GM23338 (cell line): ENCODE data around the gene USP37. TPM values are rescaled to one million over a fixed set of nuclear protein-coding genes. Genes with fewer than 3 reads are reported as not detected.

Experiments used
- ATAC-seq: fragments of 200-7000 bp; cut with Tn5 transposase; 3 replicates; pipeline ENCODE4 v1.9.1; 2020
- DNase-seq: peaks from one replicate; pipeline ENCODE4 v3.0.0-alpha.2; 2015; ENCODE audit warnings: low spot score
- H2AFZ ChIP-seq: fragments of 200-600 bp; sonication (generic); 2 replicates; pipeline ENCODE4 v1.8.0; 2016; ENCODE audit warnings: antibody characterized with exemption, mild to moderate bottlenecking, moderate library complexity
- H3F3A ChIP-seq: fragments of 200-600 bp; sonication (generic); replicated peaks from 2 replicates; pipeline ENCODE4 v1.8.0; 2017; ENCODE audit warnings: antibody characterized with exemption, mixed run types, low read depth
- H3K27ac ChIP-seq: fragments of 200-600 bp; sonication (generic); 2 replicates; pipeline ENCODE4 v1.6.1; 2016; ENCODE audit warnings: low read depth
- H3K27me3 ChIP-seq: fragments of 200-600 bp; sonication (generic); 2 replicates; pipeline ENCODE4 v1.8.0; 2016; ENCODE audit warnings: mild to moderate bottlenecking, mixed run types, moderate library complexity; ENCODE audit not compliant: insufficient read depth
- H3K36me3 ChIP-seq: fragments of 200-600 bp; sonication (generic); 2 replicates; pipeline ENCODE4 v1.8.0; 2016; ENCODE audit warnings: mild to moderate bottlenecking; ENCODE audit not compliant: insufficient read depth
- H3K4me1 ChIP-seq: fragments of 200-600 bp; sonication (generic); 2 replicates; pipeline ENCODE4 v1.8.0; 2016; ENCODE audit warnings: mild to moderate bottlenecking, moderate library complexity; ENCODE audit not compliant: insufficient read depth
- H3K4me2 ChIP-seq: fragments of 200-600 bp; sonication (generic); 2 replicates; pipeline ENCODE4 v1.7.1; 2017; ENCODE audit warnings: mixed run types
- H3K4me3 ChIP-seq: fragments of 200-600 bp; sonication (generic); 2 replicates; pipeline ENCODE4 v1.6.1; 2016; ENCODE audit warnings: mixed run types
- H3K79me2 ChIP-seq: fragments of 200-600 bp; sonication (generic); replicated peaks from 2 replicates; pipeline ENCODE4 v1.8.0; 2017; ENCODE audit warnings: mild to moderate bottlenecking; ENCODE audit not compliant: insufficient read depth
- H3K9me2 ChIP-seq: fragments of 200-600 bp; sonication (generic); 2 replicates; pipeline ENCODE4 v1.8.0; 2017; ENCODE audit not compliant: insufficient read depth
- H4K20me1 ChIP-seq: fragments of 200-600 bp; sonication (generic); replicated peaks from 2 replicates; pipeline ENCODE4 v1.8.0; 2017; ENCODE audit warnings: mild to moderate bottlenecking; ENCODE audit not compliant: insufficient read depth
- H3K27ac Mint-ChIP-seq: 2 replicates; pipeline ENCODE4 v1.8.0; 2020; ENCODE audit warnings: inconsistent platforms, mild to moderate bottlenecking, moderate library complexity, mixed read lengths
- H3K27me3 Mint-ChIP-seq: 3 replicates; pipeline ENCODE4 v1.8.0; 2022; ENCODE audit warnings: low read depth, mild to moderate bottlenecking, moderate library complexity, mixed read lengths, inconsistent platforms; ENCODE audit not compliant: insufficient read depth, poor library complexity
- H3K36me3 Mint-ChIP-seq: 3 replicates; pipeline ENCODE4 v1.8.0; 2021; ENCODE audit warnings: low read depth, mild to moderate bottlenecking, inconsistent platforms, moderate library complexity, mixed read lengths
- H3K4me1 Mint-ChIP-seq: 3 replicates; pipeline ENCODE4 v1.8.0; 2020; ENCODE audit warnings: mild to moderate bottlenecking, inconsistent platforms, mixed read lengths
- H3K4me3 Mint-ChIP-seq: 3 replicates; pipeline ENCODE4 v1.8.0; 2021; ENCODE audit warnings: moderate library complexity, mild to moderate bottlenecking, inconsistent platforms, mixed read lengths
- H3K9me3 Mint-ChIP-seq: 3 replicates; pipeline ENCODE4 v1.8.0; 2020; ENCODE audit warnings: moderate library complexity, mild to moderate bottlenecking, inconsistent platforms, mixed read lengths
- CREB1 ChIP-seq: fragments of 250-450 bp; sonication (Bioruptor Pico); IDR thresholded peaks from 2 replicates; pipeline ENCODE4 v1.5.0; 2020; ENCODE audit warnings: low read depth, mild to moderate bottlenecking, moderate library complexity
- EZH2 ChIP-seq: fragments of 200-600 bp; sonication (generic); IDR thresholded peaks from one replicate; pipeline ENCODE4 v1.8.0; 2017; ENCODE audit warnings: antibody characterized with exemption, mild to moderate bottlenecking, low read depth; ENCODE audit not compliant: unreplicated experiment
- JUNB ChIP-seq: IDR thresholded peaks from one replicate; pipeline ENCODE4 v1.6.1; 2016; ENCODE audit warnings: antibody characterized with exemption; ENCODE audit not compliant: unreplicated experiment
- NANOG ChIP-seq: IDR thresholded peaks from 2 replicates; pipeline ENCODE4 v1.6.1; 2016; ENCODE audit warnings: antibody characterized with exemption, borderline replicate concordance
- STAT1 ChIP-seq: IDR thresholded peaks from one replicate; pipeline ENCODE4 v1.6.1; 2016; ENCODE audit warnings: antibody characterized with exemption; ENCODE audit not compliant: unreplicated experiment
- polyA plus RNA-seq: library from polyadenylated mRNA; unstranded; fragments of >200 nt; fragmentation: Nextera tagmentation; extraction: Ambion mirVana; gene quantifications from 2 replicates; pipeline ENCODE4 v1.2.1, GENCODE V29; 2016
- total RNA-seq: library from RNA; depleted of rRNA; stranded (reverse); fragments of >200 nt; shearing (Covaris generic); gene quantifications from 2 replicates; pipeline ENCODE4 v1.2.3, GENCODE V29; 2014
- TF ChIP-seq, protein P1 (sequence below): IDR thresholded peaks from 2 replicates; pipeline ENCODE4 v1.6.1; 2016; ENCODE audit warnings: antibody characterized with exemption
- TF ChIP-seq, protein P2 (sequence below), 2 experiments: fragments of 200-600 bp in 1 of 2; sonication (generic) in 1 of 2; conservative IDR thresholded peaks; 2 replicates each; pipeline versions ENCODE4 v1.5.1 to v1.6.1; 2016 to 2017; ENCODE audit warnings: antibody characterized with exemption in 2 of 2, low read depth in 2 of 2, mild to moderate bottlenecking in 2 of 2, moderate library complexity in 1 of 2
- TF ChIP-seq, protein P3 (sequence below): fragments of 250-450 bp; sonication (Bioruptor Pico); IDR thresholded peaks from 2 replicates; pipeline ENCODE4 v1.5.0; 2020; ENCODE audit warnings: mild to moderate bottlenecking, moderate library complexity
- TF ChIP-seq, protein P4 (sequence below): IDR thresholded peaks from one replicate; pipeline ENCODE4 v1.6.1; 2018; ENCODE audit warnings: antibody characterized with exemption; ENCODE audit not compliant: unreplicated experiment

USP37 gene
- total and polyA plus RNA-seq, 2 experiments from 2014 or later: 8.2 to 21.0 TPM

DNA sequence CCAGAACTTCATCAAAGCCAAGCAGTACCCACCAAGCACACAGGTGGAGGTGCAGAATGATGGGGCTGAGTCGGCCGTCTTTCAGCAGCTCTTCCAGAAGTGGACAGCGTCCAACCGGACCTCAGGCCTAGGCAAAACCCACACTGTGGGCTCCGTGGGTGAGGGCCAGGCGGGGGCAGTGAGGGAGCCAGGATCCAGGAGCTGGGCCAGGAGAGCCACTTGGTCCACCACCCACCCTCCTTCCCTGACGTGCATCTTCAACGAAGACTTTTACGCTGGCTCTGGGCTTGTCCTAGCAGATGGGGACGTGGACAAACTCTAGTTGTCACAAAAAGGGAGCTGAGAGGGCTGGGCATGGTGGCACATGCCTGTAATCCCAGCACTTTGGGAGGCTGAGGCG, 137.4 kb downstream of the USP37 start:
- Histone ChIP-seq H3K4me1 (no peaks in the 10 kb centered on the region), H3K9me2 (no peaks in the 10 kb centered on the region), H3K4me2 (no peak overlapping the region), H3F3A (no peaks in the 10 kb centered on the region), H2AFZ (no peak overlapping the region), H3K79me2 (no peaks in the 10 kb centered on the region), H3K4me3 (no peak overlapping the region), H4K20me1 (no peaks in the 10 kb centered on the region), H3K27ac (no peak overlapping the region), H3K36me3 (no peaks in the 10 kb centered on the region), H3K27me3 (no peaks in the 10 kb centered on the region)
- no peak for DNase-seq
- Mint-ChIP-seq H3K4me3 (no peak overlapping the region), H3K9me3 (no peaks in the 10 kb centered on the region), H3K4me1 (no peaks in the 10 kb centered on the region), H3K36me3 (no peaks in the 10 kb centered on the region), H3K27me3 (peaks cover 9% of the 10 kb centered on the region), H3K27ac (no peak overlapping the region)
- no peak for ATAC-seq
- TF ChIP-seq, protein P1, sequence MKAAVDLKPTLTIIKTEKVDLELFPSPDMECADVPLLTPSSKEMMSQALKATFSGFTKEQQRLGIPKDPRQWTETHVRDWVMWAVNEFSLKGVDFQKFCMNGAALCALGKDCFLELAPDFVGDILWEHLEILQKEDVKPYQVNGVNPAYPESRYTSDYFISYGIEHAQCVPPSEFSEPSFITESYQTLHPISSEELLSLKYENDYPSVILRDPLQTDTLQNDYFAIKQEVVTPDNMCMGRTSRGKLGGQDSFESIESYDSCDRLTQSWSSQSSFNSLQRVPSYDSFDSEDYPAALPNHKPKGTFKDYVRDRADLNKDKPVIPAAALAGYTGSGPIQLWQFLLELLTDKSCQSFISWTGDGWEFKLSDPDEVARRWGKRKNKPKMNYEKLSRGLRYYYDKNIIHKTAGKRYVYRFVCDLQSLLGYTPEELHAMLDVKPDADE: no peak
- TF ChIP-seq STAT1 (no peak), NANOG (no peak), EZH2 (no peak), CREB1 (CRISPR knock-in tag) (no peak), JUNB (no peak)
- TF ChIP-seq, protein P2, sequence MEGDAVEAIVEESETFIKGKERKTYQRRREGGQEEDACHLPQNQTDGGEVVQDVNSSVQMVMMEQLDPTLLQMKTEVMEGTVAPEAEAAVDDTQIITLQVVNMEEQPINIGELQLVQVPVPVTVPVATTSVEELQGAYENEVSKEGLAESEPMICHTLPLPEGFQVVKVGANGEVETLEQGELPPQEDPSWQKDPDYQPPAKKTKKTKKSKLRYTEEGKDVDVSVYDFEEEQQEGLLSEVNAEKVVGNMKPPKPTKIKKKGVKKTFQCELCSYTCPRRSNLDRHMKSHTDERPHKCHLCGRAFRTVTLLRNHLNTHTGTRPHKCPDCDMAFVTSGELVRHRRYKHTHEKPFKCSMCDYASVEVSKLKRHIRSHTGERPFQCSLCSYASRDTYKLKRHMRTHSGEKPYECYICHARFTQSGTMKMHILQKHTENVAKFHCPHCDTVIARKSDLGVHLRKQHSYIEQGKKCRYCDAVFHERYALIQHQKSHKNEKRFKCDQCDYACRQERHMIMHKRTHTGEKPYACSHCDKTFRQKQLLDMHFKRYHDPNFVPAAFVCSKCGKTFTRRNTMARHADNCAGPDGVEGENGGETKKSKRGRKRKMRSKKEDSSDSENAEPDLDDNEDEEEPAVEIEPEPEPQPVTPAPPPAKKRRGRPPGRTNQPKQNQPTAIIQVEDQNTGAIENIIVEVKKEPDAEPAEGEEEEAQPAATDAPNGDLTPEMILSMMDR (conservative IDR thresholded peaks at IDR 0.05; ENCODE audit: low read depth in 2 of 2): no peak
- TF ChIP-seq, protein P3, sequence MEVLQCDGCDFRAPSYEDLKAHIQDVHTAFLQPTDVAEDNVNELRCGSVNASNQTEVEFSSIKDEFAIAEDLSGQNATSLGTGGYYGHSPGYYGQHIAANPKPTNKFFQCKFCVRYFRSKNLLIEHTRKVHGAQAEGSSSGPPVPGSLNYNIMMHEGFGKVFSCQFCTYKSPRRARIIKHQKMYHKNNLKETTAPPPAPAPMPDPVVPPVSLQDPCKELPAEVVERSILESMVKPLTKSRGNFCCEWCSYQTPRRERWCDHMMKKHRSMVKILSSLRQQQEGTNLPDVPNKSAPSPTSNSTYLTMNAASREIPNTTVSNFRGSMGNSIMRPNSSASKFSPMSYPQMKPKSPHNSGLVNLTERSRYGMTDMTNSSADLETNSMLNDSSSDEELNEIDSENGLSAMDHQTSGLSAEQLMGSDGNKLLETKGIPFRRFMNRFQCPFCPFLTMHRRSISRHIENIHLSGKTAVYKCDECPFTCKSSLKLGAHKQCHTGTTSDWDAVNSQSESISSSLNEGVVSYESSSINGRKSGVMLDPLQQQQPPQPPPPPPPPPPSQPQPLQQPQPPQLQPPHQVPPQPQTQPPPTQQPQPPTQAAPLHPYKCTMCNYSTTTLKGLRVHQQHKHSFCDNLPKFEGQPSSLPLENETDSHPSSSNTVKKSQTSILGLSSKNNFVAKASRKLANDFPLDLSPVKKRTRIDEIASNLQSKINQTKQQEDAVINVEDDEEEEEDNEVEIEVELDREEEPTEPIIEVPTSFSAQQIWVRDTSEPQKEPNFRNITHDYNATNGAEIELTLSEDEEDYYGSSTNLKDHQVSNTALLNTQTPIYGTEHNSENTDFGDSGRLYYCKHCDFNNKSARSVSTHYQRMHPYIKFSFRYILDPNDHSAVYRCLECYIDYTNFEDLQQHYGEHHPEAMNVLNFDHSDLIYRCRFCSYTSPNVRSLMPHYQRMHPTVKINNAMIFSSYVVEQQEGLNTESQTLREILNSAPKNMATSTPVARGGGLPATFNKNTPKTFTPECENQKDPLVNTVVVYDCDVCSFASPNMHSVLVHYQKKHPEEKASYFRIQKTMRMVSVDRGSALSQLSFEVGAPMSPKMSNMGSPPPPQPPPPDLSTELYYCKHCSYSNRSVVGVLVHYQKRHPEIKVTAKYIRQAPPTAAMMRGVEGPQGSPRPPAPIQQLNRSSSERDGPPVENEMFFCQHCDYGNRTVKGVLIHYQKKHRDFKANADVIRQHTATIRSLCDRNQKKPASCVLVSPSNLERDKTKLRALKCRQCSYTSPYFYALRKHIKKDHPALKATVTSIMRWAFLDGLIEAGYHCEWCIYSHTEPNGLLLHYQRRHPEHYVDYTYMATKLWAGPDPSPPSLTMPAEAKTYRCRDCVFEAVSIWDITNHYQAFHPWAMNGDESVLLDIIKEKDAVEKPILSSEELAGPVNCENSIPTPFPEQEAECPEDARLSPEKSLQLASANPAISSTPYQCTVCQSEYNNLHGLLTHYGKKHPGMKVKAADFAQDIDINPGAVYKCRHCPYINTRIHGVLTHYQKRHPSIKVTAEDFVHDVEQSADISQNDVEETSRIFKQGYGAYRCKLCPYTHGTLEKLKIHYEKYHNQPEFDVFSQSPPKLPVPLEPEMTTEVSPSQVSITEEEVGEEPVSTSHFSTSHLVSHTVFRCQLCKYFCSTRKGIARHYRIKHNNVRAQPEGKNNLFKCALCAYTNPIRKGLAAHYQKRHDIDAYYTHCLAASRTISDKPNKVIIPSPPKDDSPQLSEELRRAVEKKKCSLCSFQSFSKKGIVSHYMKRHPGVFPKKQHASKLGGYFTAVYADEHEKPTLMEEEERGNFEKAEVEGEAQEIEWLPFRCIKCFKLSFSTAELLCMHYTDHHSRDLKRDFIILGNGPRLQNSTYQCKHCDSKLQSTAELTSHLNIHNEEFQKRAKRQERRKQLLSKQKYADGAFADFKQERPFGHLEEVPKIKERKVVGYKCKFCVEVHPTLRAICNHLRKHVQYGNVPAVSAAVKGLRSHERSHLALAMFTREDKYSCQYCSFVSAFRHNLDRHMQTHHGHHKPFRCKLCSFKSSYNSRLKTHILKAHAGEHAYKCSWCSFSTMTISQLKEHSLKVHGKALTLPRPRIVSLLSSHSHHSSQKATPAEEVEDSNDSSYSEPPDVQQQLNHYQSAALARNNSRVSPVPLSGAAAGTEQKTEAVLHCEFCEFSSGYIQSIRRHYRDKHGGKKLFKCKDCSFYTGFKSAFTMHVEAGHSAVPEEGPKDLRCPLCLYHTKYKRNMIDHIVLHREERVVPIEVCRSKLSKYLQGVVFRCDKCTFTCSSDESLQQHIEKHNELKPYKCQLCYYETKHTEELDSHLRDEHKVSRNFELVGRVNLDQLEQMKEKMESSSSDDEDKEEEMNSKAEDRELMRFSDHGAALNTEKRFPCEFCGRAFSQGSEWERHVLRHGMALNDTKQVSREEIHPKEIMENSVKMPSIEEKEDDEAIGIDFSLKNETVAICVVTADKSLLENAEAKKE: no peak
- TF ChIP-seq, protein P4, sequence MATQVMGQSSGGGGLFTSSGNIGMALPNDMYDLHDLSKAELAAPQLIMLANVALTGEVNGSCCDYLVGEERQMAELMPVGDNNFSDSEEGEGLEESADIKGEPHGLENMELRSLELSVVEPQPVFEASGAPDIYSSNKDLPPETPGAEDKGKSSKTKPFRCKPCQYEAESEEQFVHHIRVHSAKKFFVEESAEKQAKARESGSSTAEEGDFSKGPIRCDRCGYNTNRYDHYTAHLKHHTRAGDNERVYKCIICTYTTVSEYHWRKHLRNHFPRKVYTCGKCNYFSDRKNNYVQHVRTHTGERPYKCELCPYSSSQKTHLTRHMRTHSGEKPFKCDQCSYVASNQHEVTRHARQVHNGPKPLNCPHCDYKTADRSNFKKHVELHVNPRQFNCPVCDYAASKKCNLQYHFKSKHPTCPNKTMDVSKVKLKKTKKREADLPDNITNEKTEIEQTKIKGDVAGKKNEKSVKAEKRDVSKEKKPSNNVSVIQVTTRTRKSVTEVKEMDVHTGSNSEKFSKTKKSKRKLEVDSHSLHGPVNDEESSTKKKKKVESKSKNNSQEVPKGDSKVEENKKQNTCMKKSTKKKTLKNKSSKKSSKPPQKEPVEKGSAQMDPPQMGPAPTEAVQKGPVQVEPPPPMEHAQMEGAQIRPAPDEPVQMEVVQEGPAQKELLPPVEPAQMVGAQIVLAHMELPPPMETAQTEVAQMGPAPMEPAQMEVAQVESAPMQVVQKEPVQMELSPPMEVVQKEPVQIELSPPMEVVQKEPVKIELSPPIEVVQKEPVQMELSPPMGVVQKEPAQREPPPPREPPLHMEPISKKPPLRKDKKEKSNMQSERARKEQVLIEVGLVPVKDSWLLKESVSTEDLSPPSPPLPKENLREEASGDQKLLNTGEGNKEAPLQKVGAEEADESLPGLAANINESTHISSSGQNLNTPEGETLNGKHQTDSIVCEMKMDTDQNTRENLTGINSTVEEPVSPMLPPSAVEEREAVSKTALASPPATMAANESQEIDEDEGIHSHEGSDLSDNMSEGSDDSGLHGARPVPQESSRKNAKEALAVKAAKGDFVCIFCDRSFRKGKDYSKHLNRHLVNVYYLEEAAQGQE: no peak
